NCI-H1930 (cell line): ENCODE measurements around the gene SLC36A3.
"Not testable (repeated sequence)": the region's sequence is repeated elsewhere in the genome, so short reads cannot be mapped to it uniquely, and the experiment has no call there.

Experiments used
- DNase-seq, 2 experiments: peaks; one replicate each; lab custom pipeline; 2025; lab: John Stamatoyannopoulos, UW

The SLC36A3 gene

GRCh38 chr5:151238303-151238741 lies 65.2 kb downstream of the SLC36A3 start:
- DNase-seq, result no peak

GRCh38 chr5:151237685-151238084 lies 65.9 kb downstream of the SLC36A3 start:
- no peak for DNase-seq

GRCh38 chr5:151236888-151237287 lies 66.7 kb downstream of the SLC36A3 start:
- no peak for DNase-seq

- DNase-seq, result not testable (repeated sequence)
Measured at GRCh38 chr5:151235239-151235571, 68.4 kb downstream of the SLC36A3 start.

- no peak for DNase-seq
Measured at GRCh38 chr5:151234476-151235238, 68.9 kb downstream of the SLC36A3 start.

- no peak for DNase-seq
Measured at GRCh38 chr5:151233616-151234085, 69.9 kb downstream of the SLC36A3 start.

- no peak for DNase-seq
Measured at GRCh38 chr5:151231359-151231758, 72.2 kb downstream of the SLC36A3 start.

GRCh38 chr5:151230048-151230680 lies 73.4 kb downstream of the SLC36A3 start:
- DNase-seq, result no peak

- no peak for DNase-seq
Measured at GRCh38 chr5:151228986-151229385, 74.6 kb downstream of the SLC36A3 start.

- no peak for DNase-seq
Measured at GRCh38 chr5:151227918-151228447, 75.6 kb downstream of the SLC36A3 start.
